Skeletal muscle satellite cell (primary cell): ENCODE data around the gene SLU7.

Source experiments
- H3K27me3 ChIP-seq: 2 replicates; pipeline ENCODE4 v1.7.0; 2013; ENCODE audit warnings: low read length; ENCODE audit not compliant: control insufficient read depth, insufficient read depth
- H3K36me3 ChIP-seq: 2 replicates; pipeline ENCODE4 v1.7.0; 2013; ENCODE audit warnings: mild to moderate bottlenecking, control low read depth, low read length; ENCODE audit not compliant: insufficient read depth
- H3K4me1 ChIP-seq: 2 replicates; pipeline ENCODE4 v1.7.0; 2013; ENCODE audit warnings: low read length; ENCODE audit not compliant: control insufficient read depth, insufficient read depth
- H3K4me2 ChIP-seq: 2 replicates; pipeline ENCODE4 v1.7.0; 2013; ENCODE audit warnings: mild to moderate bottlenecking, low read length
- H3K4me3 ChIP-seq: 2 replicates; pipeline ENCODE4 v1.7.0; 2013; ENCODE audit warnings: low read length
- H3K9ac ChIP-seq: 2 replicates; pipeline ENCODE4 v1.7.0; 2013; ENCODE audit warnings: mild to moderate bottlenecking, low read depth, low read length, moderate library complexity
- H3K9me3 ChIP-seq: replicated peaks from 2 replicates; pipeline ENCODE4 v1.7.0; 2013; ENCODE audit warnings: mild to moderate bottlenecking, control low read depth, low read length

Gene SLU7

DNA sequence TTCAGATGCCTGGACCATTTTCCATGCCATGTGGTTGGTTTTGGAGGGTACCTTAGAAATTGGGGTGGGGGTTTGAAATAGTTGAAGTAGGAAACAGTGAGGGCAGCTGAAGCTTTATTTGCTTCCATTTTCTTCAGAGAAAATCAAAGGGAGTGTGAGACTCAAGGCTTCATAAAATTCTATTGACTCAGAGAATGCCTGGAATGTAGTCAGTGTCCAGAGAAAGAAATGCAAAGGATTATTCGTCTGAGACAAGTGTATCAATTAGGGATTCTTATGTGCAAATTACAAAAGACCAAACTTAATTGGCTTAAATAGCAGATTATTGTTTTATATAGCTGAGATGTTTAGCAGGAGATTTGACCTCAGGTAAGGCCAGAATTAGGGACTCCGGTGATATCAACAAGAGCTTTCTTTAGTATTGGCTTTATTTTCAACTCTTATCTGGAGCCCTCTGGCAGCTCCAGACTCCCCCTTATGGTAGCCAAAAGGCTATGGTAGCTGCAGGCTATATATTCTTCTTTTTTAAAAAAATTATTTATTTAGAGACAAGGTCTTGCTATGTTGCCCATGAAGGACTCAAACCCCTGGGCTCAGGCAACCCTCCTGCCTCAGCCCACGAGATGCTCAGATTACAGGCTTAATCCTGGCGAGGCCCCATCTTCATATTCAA lies 41.6 kb upstream of the SLU7 start:
- Histone ChIP-seq H3K4me1 (peaks cover 13% of the 10 kb centered on the region), H3K4me3 (no peak overlapping the region), H3K27me3 (peaks cover 4% of the 10 kb centered on the region), H3K9me3 (no peaks in the 10 kb centered on the region), H3K9ac (no peak overlapping the region), H3K36me3 (no peaks in the 10 kb centered on the region), H3K4me2 (no peak overlapping the region)

GRCh38 chr5:160458806-160459800 lies 40.2 kb upstream of the SLU7 start:
- no peaks in the 10 kb centered on the region for H3K36me3 ChIP-seq
- H3K4me2 ChIP-seq = no peak overlapping the region
- no peak overlapping the region for H3K4me3 ChIP-seq
- H3K27me3 ChIP-seq = peaks cover 6% of the 10 kb centered on the region
- H3K9ac ChIP-seq = no peak overlapping the region
- no peaks in the 10 kb centered on the region for H3K9me3 ChIP-seq
- peaks cover 9% of the 10 kb centered on the region for H3K4me1 ChIP-seq

- Histone ChIP-seq H3K9ac (no peak overlapping the region), H3K4me2 (no peak overlapping the region), H3K36me3 (no peaks in the 10 kb centered on the region), H3K4me1 (no peaks in the 10 kb centered on the region), H3K9me3 (no peaks in the 10 kb centered on the region), H3K27me3 (peaks cover 24% of the 10 kb centered on the region), H3K4me3 (no peak overlapping the region)
Observed at GRCh38 chr5:160457252-160457651, 38.4 kb upstream of the SLU7 start.

DNA sequence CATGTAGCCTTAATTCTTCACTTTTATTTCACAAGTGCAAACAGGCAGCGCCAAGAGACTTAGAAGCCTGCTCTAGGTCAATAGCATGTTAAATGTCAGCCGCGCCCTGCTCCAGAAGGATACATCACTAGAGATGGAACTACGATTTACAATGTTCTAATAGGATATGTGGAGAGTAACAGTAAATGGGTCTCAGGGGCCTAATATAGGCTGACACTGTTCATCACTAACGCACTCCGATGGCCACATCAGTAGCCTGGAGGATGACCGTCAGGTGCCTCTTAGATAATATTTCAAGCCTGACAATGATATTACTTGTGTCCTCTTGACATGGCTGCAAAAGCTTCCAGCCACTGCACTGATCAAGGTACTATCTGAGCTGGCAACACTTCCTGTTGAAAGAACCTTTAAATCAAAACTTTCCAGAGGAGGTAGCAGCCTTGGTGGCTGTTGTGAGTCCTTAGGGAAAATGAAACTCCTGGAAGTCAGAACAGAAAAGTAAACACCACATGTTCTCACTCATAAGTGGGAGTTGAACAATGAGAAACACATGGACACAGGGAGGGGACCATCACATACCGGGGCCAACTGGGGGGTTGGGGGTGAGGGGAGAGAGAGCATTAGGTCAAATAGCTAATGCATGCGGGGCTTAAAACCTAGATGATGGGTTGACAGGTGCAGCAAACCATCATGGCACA lies 37.7 kb upstream of the SLU7 start:
- H3K4me1 ChIP-seq = no peaks in the 10 kb centered on the region
- no peaks in the 10 kb centered on the region for H3K9me3 ChIP-seq
- no peak overlapping the region for H3K4me3 ChIP-seq
- H3K36me3 ChIP-seq = no peaks in the 10 kb centered on the region
- no peak overlapping the region for H3K4me2 ChIP-seq
- H3K27me3 ChIP-seq = peaks cover 26% of the 10 kb centered on the region
- H3K9ac ChIP-seq = no peak overlapping the region

DNA sequence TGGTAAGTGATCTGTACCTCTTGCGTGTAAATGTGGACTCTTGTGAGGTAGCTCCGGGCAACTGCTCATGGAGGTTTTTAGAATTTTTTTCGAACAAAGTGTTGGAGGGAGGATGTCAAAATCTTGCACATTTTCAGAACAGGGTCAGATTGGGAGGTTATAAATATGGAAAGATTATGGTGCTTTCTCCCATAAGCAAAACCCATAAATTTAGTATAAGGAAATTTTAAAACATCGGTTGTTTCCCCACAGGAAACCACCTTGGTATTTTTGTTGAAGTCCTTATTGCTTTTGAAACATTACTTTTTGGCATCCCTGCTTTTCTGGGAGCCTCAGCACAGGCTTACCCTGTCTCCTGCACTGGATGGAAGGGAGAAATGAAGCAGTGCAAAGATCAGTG lies 36.7 kb upstream of the SLU7 start:
- H3K9ac ChIP-seq = no peak overlapping the region
- no peak overlapping the region for H3K4me3 ChIP-seq
- H3K4me1 ChIP-seq = no peaks in the 10 kb centered on the region
- H3K4me2 ChIP-seq = no peak overlapping the region
- no peaks in the 10 kb centered on the region for H3K36me3 ChIP-seq
- no peaks in the 10 kb centered on the region for H3K9me3 ChIP-seq
- H3K27me3 ChIP-seq = peaks cover 26% of the 10 kb centered on the region

DNA sequence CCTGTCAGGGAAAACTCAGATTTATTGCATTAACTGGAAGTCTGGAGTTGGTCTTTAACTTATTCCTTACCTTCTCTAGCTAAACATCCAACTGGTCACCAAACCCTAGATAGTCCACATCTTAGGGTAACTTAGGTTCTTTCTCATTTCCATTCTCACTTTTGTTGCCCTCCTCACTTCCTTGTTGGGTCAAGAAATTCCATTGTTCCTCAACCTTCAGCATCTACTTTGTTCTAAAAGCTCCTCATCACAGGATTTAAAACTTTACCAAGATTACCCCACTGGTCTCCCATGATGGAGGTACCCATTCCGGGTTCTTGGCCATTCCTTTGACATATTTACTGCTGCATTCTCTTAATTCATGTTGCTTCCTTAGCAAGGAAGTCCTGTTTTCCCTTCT lies 34.9 kb upstream of the SLU7 start:
- H3K9me3 ChIP-seq = no peaks in the 10 kb centered on the region
- H3K4me2 ChIP-seq = no peak overlapping the region
- no peak overlapping the region for H3K4me3 ChIP-seq
- peaks cover 26% of the 10 kb centered on the region for H3K27me3 ChIP-seq
- H3K4me1 ChIP-seq = no peaks in the 10 kb centered on the region
- H3K36me3 ChIP-seq = no peaks in the 10 kb centered on the region
- H3K9ac ChIP-seq = no peak overlapping the region

GRCh38 chr5:160452795-160453194 lies 33.9 kb upstream of the SLU7 start:
- no peaks in the 10 kb centered on the region for H3K4me1 ChIP-seq
- no peak overlapping the region for H3K4me3 ChIP-seq
- H3K36me3 ChIP-seq = no peaks in the 10 kb centered on the region
- no peak overlapping the region for H3K4me2 ChIP-seq
- no peak overlapping the region for H3K9ac ChIP-seq
- H3K9me3 ChIP-seq = no peaks in the 10 kb centered on the region
- peaks cover 27% of the 10 kb centered on the region for H3K27me3 ChIP-seq

- Histone ChIP-seq H3K9ac (no peak overlapping the region), H3K9me3 (no peaks in the 10 kb centered on the region), H3K27me3 (peaks cover 28% of the 10 kb centered on the region), H3K4me1 (no peaks in the 10 kb centered on the region), H3K36me3 (no peaks in the 10 kb centered on the region), H3K4me2 (no peak overlapping the region), H3K4me3 (no peak overlapping the region)
Observed at GRCh38 chr5:160452036-160452435, 33.2 kb upstream of the SLU7 start.

- H3K27me3 ChIP-seq = peaks cover 28% of the 10 kb centered on the region
- H3K9me3 ChIP-seq = no peaks in the 10 kb centered on the region
- no peaks in the 10 kb centered on the region for H3K4me1 ChIP-seq
- H3K9ac ChIP-seq = no peak overlapping the region
- no peak overlapping the region for H3K4me3 ChIP-seq
- H3K4me2 ChIP-seq = no peak overlapping the region
- no peaks in the 10 kb centered on the region for H3K36me3 ChIP-seq
Observed at GRCh38 chr5:160451281-160451680, 32.4 kb upstream of the SLU7 start.

GRCh38 chr5:160450164-160450932 lies 31.5 kb upstream of the SLU7 start:
- Histone ChIP-seq H3K9me3 (no peaks in the 10 kb centered on the region), H3K27me3 (peaks cover 25% of the 10 kb centered on the region), H3K4me1 (no peaks in the 10 kb centered on the region), H3K9ac (no peak overlapping the region), H3K36me3 (no peaks in the 10 kb centered on the region), H3K4me3 (no peak overlapping the region), H3K4me2 (no peak overlapping the region)

DNA sequence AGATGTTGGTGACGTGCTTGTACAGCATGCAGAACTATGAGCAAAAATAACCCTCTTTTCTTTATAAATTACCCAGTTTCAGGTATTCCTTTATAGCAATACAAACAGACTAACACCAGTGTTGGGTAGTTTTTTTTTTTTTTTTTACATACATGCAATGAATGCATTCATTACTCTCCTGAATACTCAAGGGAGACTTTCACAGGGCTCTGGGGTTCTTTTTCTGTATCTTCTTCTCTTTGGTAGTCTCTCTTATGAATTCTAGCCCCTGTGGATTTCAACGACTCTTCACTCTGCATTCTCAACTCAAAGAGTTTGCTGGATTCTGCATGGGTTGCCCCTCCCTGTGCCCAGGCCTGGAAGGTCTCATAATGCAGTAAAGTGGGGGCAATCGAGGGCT lies 30.6 kb upstream of the SLU7 start:
- H3K4me2 ChIP-seq = no peak overlapping the region
- H3K27me3 ChIP-seq = peaks cover 29% of the 10 kb centered on the region
- no peaks in the 10 kb centered on the region for H3K9me3 ChIP-seq
- no peaks in the 10 kb centered on the region for H3K36me3 ChIP-seq
- no peak overlapping the region for H3K4me3 ChIP-seq
- no peaks in the 10 kb centered on the region for H3K4me1 ChIP-seq
- no peak overlapping the region for H3K9ac ChIP-seq
